Fibroblast of lung (primary cell): ENCODE data around the gene TREX2.

Experiments used
- CTCF ChIP-seq, 2 donors: IDR thresholded peaks in 1 of 2; conservative IDR thresholded peaks in 1 of 2; 1 replicate in 1 of 2; 2 replicates in 1 of 2; pipeline ENCODE4 v1.5.1; 2011 to 2012; ENCODE audit warnings: low read length in 2 of 2, control low read depth in 1 of 2, inconsistent platforms in 1 of 2, low read depth in 1 of 2, mild to moderate bottlenecking in 1 of 2
- EZH2 ChIP-seq: IDR thresholded peaks from 2 replicates; pipeline ENCODE4 v1.5.1; 2012; ENCODE audit warnings: low read length, control low read depth, mild to moderate bottlenecking; ENCODE audit errors: missing control alignments

GRCh38 chrX:153408871-153409351 is 36.9 kb downstream of the TREX2 start:
- TF ChIP-seq CTCF (conservative IDR thresholded peaks at IDR 0.05 in 1 of 2, IDR thresholded peaks at IDR 0.05 in 1 of 2; ENCODE audit: low read depth in 1 of 2, low read length in 2 of 2) (no peak), EZH2 (no peak)
